Mesothelial cell of epicardium (in vitro differentiated cells): ENCODE results near the gene WNT4. TPM values are rescaled to one million over a fixed set of nuclear protein-coding genes. Genes with fewer than 3 reads are reported as not detected.

Experiments
- DNase-seq, 2 experiments: peaks; one replicate each; pipeline ENCODE4 v3.0.0; 2021; ENCODE audit warnings: low spot score in 2 of 2; ENCODE audit not compliant: unreplicated experiment in 2 of 2
- H3K27ac Mint-ChIP-seq: 2 replicates; pipeline ENCODE4 v1.8.0; 2021; ENCODE audit warnings: mixed read lengths
- H3K27me3 Mint-ChIP-seq: 2 replicates; pipeline ENCODE4 v1.8.0; 2021; ENCODE audit warnings: low read depth, mixed read lengths
- H3K36me3 Mint-ChIP-seq: 2 replicates; pipeline ENCODE4 v1.8.0; 2021; ENCODE audit warnings: mixed read lengths
- H3K4me1 Mint-ChIP-seq: 2 replicates; pipeline ENCODE4 v1.8.0; 2021; ENCODE audit warnings: mixed read lengths
- H3K4me3 Mint-ChIP-seq: 2 replicates; pipeline ENCODE4 v1.8.0; 2021; ENCODE audit warnings: mild to moderate bottlenecking, moderate library complexity, mixed read lengths
- H3K9me3 Mint-ChIP-seq: 2 replicates; pipeline ENCODE4 v1.8.0; 2021; ENCODE audit warnings: mixed read lengths
- total RNA-seq: library from RNA; stranded (reverse); gene quantifications from 3 replicates; pipeline ENCODE4 v1.2.1, GENCODE V29; 2021
- TF ChIP-seq, protein P1 (sequence below): fragments of 200-600 bp; sonication (generic); IDR thresholded peaks from one replicate; pipeline ENCODE4 v1.5.0; 2021; ENCODE audit warnings: antibody characterized with exemption; ENCODE audit not compliant: unreplicated experiment

Gene WNT4
- total RNA-seq, 1 donor from 2014 or later, result 38.7 TPM

DNA sequence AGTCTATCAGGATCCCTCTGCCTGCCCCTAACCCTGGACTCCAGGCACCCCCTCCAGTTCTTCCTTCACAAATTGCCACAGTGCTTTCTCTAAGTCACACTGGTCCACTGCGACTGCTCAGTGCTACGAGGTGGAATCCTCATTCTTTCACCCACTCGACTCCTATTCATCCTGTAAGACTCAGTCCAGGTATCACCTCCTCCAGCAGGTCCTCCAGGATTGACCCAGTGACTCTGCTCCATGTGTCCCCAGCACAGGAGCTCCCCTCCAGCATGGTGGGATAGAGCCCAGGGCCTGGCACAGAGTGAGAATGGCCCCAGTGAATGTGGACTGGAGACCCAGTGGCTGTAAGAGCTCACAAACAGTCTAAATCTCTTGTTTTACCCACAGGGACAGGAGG lies 45.5 kb upstream of the WNT4 start:
- Mint-ChIP-seq H3K9me3 (no peaks in the 10 kb centered on the region), H3K4me3 (no peak overlapping the region), H3K27ac (no peak overlapping the region), H3K4me1 (peaks cover 3% of the 10 kb centered on the region), H3K27me3 (peaks cover 2% of the 10 kb centered on the region), H3K36me3 (no peaks in the 10 kb centered on the region)
- no peak for DNase-seq
- TF ChIP-seq, protein P1, sequence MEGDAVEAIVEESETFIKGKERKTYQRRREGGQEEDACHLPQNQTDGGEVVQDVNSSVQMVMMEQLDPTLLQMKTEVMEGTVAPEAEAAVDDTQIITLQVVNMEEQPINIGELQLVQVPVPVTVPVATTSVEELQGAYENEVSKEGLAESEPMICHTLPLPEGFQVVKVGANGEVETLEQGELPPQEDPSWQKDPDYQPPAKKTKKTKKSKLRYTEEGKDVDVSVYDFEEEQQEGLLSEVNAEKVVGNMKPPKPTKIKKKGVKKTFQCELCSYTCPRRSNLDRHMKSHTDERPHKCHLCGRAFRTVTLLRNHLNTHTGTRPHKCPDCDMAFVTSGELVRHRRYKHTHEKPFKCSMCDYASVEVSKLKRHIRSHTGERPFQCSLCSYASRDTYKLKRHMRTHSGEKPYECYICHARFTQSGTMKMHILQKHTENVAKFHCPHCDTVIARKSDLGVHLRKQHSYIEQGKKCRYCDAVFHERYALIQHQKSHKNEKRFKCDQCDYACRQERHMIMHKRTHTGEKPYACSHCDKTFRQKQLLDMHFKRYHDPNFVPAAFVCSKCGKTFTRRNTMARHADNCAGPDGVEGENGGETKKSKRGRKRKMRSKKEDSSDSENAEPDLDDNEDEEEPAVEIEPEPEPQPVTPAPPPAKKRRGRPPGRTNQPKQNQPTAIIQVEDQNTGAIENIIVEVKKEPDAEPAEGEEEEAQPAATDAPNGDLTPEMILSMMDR, result no peak

DNA sequence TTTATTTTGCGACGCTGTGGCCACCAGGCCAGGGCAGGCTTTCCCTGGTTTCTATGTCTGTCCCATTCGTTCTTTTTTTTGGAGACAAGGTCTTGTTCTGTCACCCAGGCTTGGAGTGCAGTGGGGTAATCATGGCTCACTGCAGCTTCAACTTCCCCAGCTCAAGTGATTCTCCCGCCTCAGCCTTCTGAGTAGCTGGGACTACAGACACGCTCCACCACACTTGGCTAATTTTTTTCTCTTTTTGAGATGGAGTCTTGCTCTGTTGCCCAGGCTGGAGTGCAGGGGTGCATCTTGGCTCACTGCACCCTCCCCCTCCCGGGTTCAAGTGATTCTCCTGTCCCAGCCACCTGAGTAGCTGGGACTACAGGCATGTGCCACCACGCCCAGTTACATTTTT lies 43.4 kb upstream of the WNT4 start:
- no peak for DNase-seq
- H3K27me3 Mint-ChIP-seq, result peaks cover 2% of the 10 kb centered on the region
- H3K9me3 Mint-ChIP-seq, result no peaks in the 10 kb centered on the region
- H3K27ac Mint-ChIP-seq, result no peak overlapping the region
- H3K4me1 Mint-ChIP-seq, result peaks cover 10% of the 10 kb centered on the region
- no peak overlapping the region for H3K4me3 Mint-ChIP-seq
- H3K36me3 Mint-ChIP-seq, result no peaks in the 10 kb centered on the region
- TF ChIP-seq, protein P1, result no peak

DNA sequence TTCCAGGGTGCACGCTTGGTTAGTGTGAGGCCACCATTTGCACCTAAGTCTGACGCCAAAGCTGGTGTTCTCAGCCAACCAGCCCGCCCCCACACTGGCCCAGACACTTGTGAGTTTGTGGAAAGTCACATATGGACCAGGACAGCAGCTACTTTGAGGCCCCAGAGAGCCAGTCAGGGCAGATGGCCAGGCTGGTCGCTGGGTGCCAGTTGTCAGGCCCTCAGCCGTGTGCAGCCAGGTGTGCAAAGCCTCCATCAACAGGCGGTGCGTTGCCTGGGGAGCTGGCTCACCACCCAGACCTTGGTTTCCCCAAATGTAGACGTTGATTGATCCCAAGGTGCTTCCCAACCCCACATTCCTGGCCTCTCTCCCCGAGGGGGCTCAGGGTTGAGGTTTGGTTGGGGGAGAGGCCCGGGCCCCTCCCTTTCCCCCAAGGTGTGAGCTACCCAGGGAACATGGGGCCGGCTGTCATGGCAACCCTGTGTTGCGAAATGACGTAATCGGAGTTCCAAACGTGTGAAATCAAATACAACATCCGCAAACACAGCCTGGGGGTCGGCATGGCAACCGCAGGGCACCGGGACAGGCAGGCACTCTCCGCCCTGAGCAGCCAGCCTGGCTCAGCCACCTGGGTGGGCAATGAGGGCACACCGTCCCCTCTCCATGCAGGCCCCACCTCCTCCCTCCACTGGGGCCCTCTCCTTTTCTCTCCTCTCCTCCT lies 42.2 kb upstream of the WNT4 start:
- no peak for DNase-seq
- Mint-ChIP-seq H3K27ac (no peak overlapping the region), H3K4me3 (no peak overlapping the region), H3K27me3 (peaks cover 2% of the 10 kb centered on the region), H3K36me3 (no peaks in the 10 kb centered on the region), H3K4me1 (peaks cover 10% of the 10 kb centered on the region), H3K9me3 (no peaks in the 10 kb centered on the region)
- TF ChIP-seq, protein P1, result no peak

DNA sequence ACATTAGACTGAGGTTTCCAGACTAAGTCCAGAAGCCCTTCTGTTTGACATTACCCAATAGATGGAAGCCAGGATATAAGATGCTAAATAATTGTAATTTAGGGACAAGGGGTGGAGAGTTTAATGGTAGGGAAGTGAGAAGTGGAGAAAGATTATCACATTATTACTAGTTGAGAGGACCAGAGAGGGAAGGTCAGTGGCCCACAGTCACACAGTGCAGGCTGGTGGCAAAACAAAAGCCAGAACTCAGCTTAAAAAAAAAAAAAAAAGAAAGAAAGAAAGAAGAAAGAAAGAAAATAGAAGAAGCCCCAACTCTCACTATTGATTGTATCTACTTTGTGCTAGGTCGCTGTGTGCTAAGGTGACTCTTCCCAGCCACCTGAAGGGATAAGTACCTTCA lies 41.6 kb upstream of the WNT4 start:
- peaks cover 10% of the 10 kb centered on the region for H3K4me1 Mint-ChIP-seq
- DNase-seq, result no peak
- no peak overlapping the region for H3K27ac Mint-ChIP-seq
- peaks cover 4% of the 10 kb centered on the region for H3K9me3 Mint-ChIP-seq
- no peaks in the 10 kb centered on the region for H3K36me3 Mint-ChIP-seq
- TF ChIP-seq, protein P1, result no peak
- no peak overlapping the region for H3K4me3 Mint-ChIP-seq
- peaks cover 2% of the 10 kb centered on the region for H3K27me3 Mint-ChIP-seq

DNA sequence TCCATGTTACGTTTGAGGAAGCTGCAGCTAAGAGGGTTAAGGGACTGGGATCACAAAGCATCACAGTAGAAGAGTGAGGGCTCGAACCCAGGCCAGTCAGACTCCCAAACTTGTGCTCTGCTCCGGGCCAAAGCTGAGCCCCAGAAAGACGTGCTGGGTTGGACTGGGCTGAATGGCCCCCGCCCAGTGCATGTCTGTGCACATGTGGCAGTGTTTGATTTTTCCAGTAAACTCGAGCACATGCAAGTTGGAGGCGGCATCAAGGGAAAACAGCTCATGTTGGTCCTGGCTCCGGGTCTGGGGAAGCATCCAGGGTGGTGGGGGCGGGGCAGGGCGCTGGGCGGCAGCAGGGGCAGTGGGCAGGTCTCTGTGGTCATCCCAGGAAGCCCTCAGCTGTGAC lies 39.8 kb upstream of the WNT4 start:
- H3K4me1 Mint-ChIP-seq, result peaks cover 10% of the 10 kb centered on the region
- H3K9me3 Mint-ChIP-seq, result peaks cover 4% of the 10 kb centered on the region
- no peaks in the 10 kb centered on the region for H3K36me3 Mint-ChIP-seq
- no peak overlapping the region for H3K27ac Mint-ChIP-seq
- peaks cover 2% of the 10 kb centered on the region for H3K27me3 Mint-ChIP-seq
- no peak for DNase-seq
- H3K4me3 Mint-ChIP-seq, result no peak overlapping the region
- TF ChIP-seq, protein P1, result no peak
